Stimulated activated CD4-positive, alpha-beta T cell treated with anti-CD3 and anti-CD28 coated beads, Interleukin-1b, Interleukin-23, amount 100 ng/mL, for 48 hours (primary cell): Measurements from ENCODE around the gene APOA4.
A peak's percentile ranks its signal among the peaks of the same experiment; 100 is the strongest.

Experiments used
- DNase-seq: peaks from one replicate; pipeline ENCODE4 v3.0.0-alpha.2; 2020

The APOA4 gene

GRCh38 chr11:116772443-116773202, 50.5 kb downstream of the APOA4 start, which contains the start of gene BUD13:
BUD13 (minus strand) TSS chr11:116772987; CDS start chr11:116772964, 23 bp downstream.
- peak; percentile 92 for DNase-seq

- DNase-seq = no peak
Observed at GRCh38 chr11:116771935-116772334, 51.2 kb downstream of the APOA4 start.
